H9 (cell line): Measurements from ENCODE around the gene NCKAP5. TPM values are rescaled to one million over a fixed set of nuclear protein-coding genes. Genes with fewer than 3 reads are reported as not detected.

ENCODE experiments used
- DNase-seq: peaks from one replicate; pipeline ENCODE4 v3.0.0-alpha.2; 2017
- H2AFZ ChIP-seq: one replicate; pipeline ENCODE4 v1.6.1; 2013; ENCODE audit warnings: mild to moderate bottlenecking, low read length, control low read depth, moderate library complexity
- H2AK5ac ChIP-seq: 2 replicates; pipeline ENCODE4 v1.6.1; 2013; ENCODE audit warnings: low read length, control low read depth, mixed read lengths; ENCODE audit not compliant: insufficient read length
- H2BK120ac ChIP-seq: one replicate; pipeline ENCODE4 v1.6.1; 2013; ENCODE audit warnings: low read depth, mild to moderate bottlenecking, low read length, control low read depth, inconsistent platforms; ENCODE audit not compliant: poor library complexity, severe bottlenecking
- H2BK12ac ChIP-seq: 2 replicates; pipeline ENCODE4 v1.6.1; 2013; ENCODE audit warnings: low read length, control low read depth, mixed read lengths, low read depth; ENCODE audit not compliant: insufficient read length
- H2BK15ac ChIP-seq: 2 replicates; pipeline ENCODE4 v1.6.1; 2013; ENCODE audit warnings: low read depth, low read length, control low read depth
- H2BK20ac ChIP-seq: one replicate; pipeline ENCODE4 v1.6.1; 2013; ENCODE audit warnings: low read depth, mild to moderate bottlenecking, low read length, control low read depth, inconsistent platforms; ENCODE audit not compliant: poor library complexity, severe bottlenecking
- H2BK5ac ChIP-seq: 2 replicates; pipeline ENCODE4 v1.6.1; 2013; ENCODE audit warnings: low read length, control low read depth, mixed read lengths; ENCODE audit not compliant: insufficient read length
- H3K14ac ChIP-seq: 2 replicates; pipeline ENCODE4 v1.6.1; 2013; ENCODE audit warnings: low read length, control low read depth; ENCODE audit not compliant: insufficient read depth
- H3K18ac ChIP-seq: 2 replicates; pipeline ENCODE4 v1.6.1; 2013; ENCODE audit warnings: low read depth, mild to moderate bottlenecking, mixed read lengths, low read length, control low read depth; ENCODE audit not compliant: insufficient read length
- H3K23ac ChIP-seq: 2 replicates; pipeline ENCODE4 v1.6.1; 2013; ENCODE audit warnings: low read length, control low read depth, mixed read lengths, low read depth; ENCODE audit not compliant: insufficient read length
- H3K23me2 ChIP-seq: 2 replicates; pipeline ENCODE4 v1.6.1; 2013; ENCODE audit warnings: low read depth, mild to moderate bottlenecking, mixed read lengths, low read length, control low read depth; ENCODE audit not compliant: insufficient read length, poor library complexity, severe bottlenecking
- H3K27ac ChIP-seq: 2 replicates; pipeline ENCODE4 v1.5.1; 2013; ENCODE audit warnings: low read length, control low read depth, mixed read lengths, low read depth; ENCODE audit not compliant: insufficient read length
- H3K27me3 ChIP-seq: 2 replicates; pipeline ENCODE4 v1.6.1; 2013; ENCODE audit warnings: low read length, control low read depth, inconsistent platforms; ENCODE audit not compliant: insufficient read depth
- H3K4ac ChIP-seq: 2 replicates; pipeline ENCODE4 v1.6.1; 2013; ENCODE audit warnings: low read depth, mild to moderate bottlenecking, control low read depth, inconsistent platforms, low read length, moderate library complexity
- H3K4me1 ChIP-seq: 2 replicates; pipeline ENCODE4 v1.6.1; 2013; ENCODE audit warnings: low read length, control low read depth, inconsistent platforms; ENCODE audit not compliant: insufficient read depth
- H3K4me2 ChIP-seq: 2 replicates; pipeline ENCODE4 v1.6.1; 2013; ENCODE audit warnings: low read length, control low read depth, mixed read lengths; ENCODE audit not compliant: insufficient read length, insufficient read depth
- H3K56ac ChIP-seq: 2 replicates; pipeline ENCODE4 v1.6.1; 2013; ENCODE audit warnings: low read depth, mild to moderate bottlenecking, mixed read lengths, low read length, control low read depth; ENCODE audit not compliant: insufficient read length
- H3K79me1 ChIP-seq: 2 replicates; pipeline ENCODE4 v1.6.1; 2013; ENCODE audit warnings: low read depth, mild to moderate bottlenecking, moderate library complexity, low read length, control low read depth, inconsistent platforms; ENCODE audit not compliant: insufficient read depth, poor library complexity, severe bottlenecking
- H3K79me2 ChIP-seq: 2 replicates; pipeline ENCODE4 v1.6.1; 2013; ENCODE audit warnings: low read length, control low read depth, inconsistent platforms; ENCODE audit not compliant: insufficient read depth
- H3K9ac ChIP-seq: 2 replicates; pipeline ENCODE4 v1.6.1; 2013; ENCODE audit warnings: low read length, control low read depth, mixed read lengths; ENCODE audit not compliant: insufficient read length; ENCODE audit errors: extremely low read depth
- H3K9me3 ChIP-seq: one replicate; pipeline ENCODE4 v1.6.1; 2013; ENCODE audit warnings: low read depth, low read length, inconsistent platforms; ENCODE audit not compliant: control insufficient read depth
- H3T11ph ChIP-seq: one replicate; pipeline ENCODE4 v1.6.1; 2013; ENCODE audit warnings: mild to moderate bottlenecking, low read length, control low read depth, inconsistent platforms
- H4K20me1 ChIP-seq: one replicate; pipeline ENCODE4 v1.6.1; 2013; ENCODE audit not compliant: control insufficient read depth, insufficient read length, insufficient read depth
- H4K5ac ChIP-seq: 2 replicates; pipeline ENCODE4 v1.6.1; 2013; ENCODE audit warnings: low read depth, mild to moderate bottlenecking, mixed read lengths, low read length, control low read depth; ENCODE audit not compliant: insufficient read length
- H4K8ac ChIP-seq: replicated peaks from 2 replicates; pipeline ENCODE4 v1.6.1; 2013; ENCODE audit warnings: low read length, control low read depth, mixed read lengths, low read depth; ENCODE audit not compliant: insufficient read length
- H4K91ac ChIP-seq: 2 replicates; pipeline ENCODE4 v1.6.1; 2013; ENCODE audit warnings: low read depth, mild to moderate bottlenecking, moderate library complexity, mixed read lengths, low read length, control low read depth; ENCODE audit not compliant: insufficient read length
- H3K27ac Mint-ChIP-seq, 3 experiments: 2 replicates in 2 of 3; 3 replicates in 1 of 3; pipeline ENCODE4 v1.8.0; 2020 to 2021; ENCODE audit warnings: mixed read lengths in 3 of 3, mild to moderate bottlenecking in 1 of 3, moderate library complexity in 1 of 3
- H3K27me3 Mint-ChIP-seq: 2 replicates; pipeline ENCODE4 v1.8.0; 2021; ENCODE audit warnings: low read depth, mild to moderate bottlenecking, moderate library complexity, mixed read lengths
- H3K36me3 Mint-ChIP-seq, 3 experiments: 2 replicates in 2 of 3; 3 replicates in 1 of 3; pipeline ENCODE4 v1.8.0; 2020 to 2021; ENCODE audit warnings: low read depth in 3 of 3, mixed read lengths in 3 of 3; ENCODE audit not compliant: insufficient read depth in 1 of 3
- H3K4me1 Mint-ChIP-seq, 2 experiments: 2 replicates each; pipeline ENCODE4 v1.8.0; 2020; ENCODE audit warnings: mixed read lengths in 2 of 2
- H3K4me3 Mint-ChIP-seq, 2 experiments: 2 replicates in 1 of 2; 3 replicates in 1 of 2; pipeline ENCODE4 v1.8.0; 2020 to 2021; ENCODE audit warnings: mild to moderate bottlenecking in 2 of 2, mixed read lengths in 2 of 2, moderate library complexity in 1 of 2
- H3K9me3 Mint-ChIP-seq, 2 experiments: 2 replicates in 1 of 2; 3 replicates in 1 of 2; pipeline ENCODE4 v1.8.0; 2020; ENCODE audit warnings: mild to moderate bottlenecking in 2 of 2, mixed read lengths in 2 of 2, moderate library complexity in 1 of 2
- WGBS: extraction: QIAGEN DNeasy Blood & Tissue Kit; methylation state at CpG from one replicate; pipeline ENCODE4 v1.1.7; 2013; ENCODE audit warnings: missing lambda C conversion rate, low lambda C conversion rate, mixed read lengths; ENCODE audit not compliant: insufficient read length; ENCODE audit errors: extremely low coverage; 5-methylcytosine and 5-hydroxymethylcytosine counted together
- total RNA-seq: library from RNA; stranded (reverse); gene quantifications from 2 replicates; pipeline ENCODE4 v1.2.1, GENCODE V29; 2021
- TF ChIP-seq, protein P1 (sequence below): fragments of 200-600 bp; sonication (generic); conservative IDR thresholded peaks from 3 replicates; pipeline ENCODE4 v1.8.0; 2021; ENCODE audit warnings: antibody characterized with exemption, mild to moderate bottlenecking

Gene NCKAP5
- total RNA-seq, 1 experiment from 2014 or later, result 0.26 TPM

DNA sequence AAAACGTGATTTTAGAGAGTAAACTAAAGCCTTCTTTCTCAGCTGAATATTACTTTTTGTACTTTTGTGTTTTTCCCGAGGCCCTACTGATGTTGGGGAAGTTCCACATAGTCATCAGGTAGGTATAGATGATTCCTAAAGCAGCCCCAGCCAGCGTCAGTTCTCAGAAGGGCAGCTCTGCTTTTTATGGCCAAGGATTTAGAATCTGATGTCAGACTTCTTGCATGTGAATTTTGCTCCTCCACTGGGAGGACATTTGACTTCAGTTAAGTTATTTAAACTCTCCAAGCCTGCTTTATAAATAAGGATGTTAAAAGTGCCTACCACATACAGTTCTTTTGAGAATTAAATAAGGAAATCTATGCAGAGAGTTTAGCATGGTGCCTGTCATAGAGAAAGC, 130.8 kb downstream of the NCKAP5 start:
- TF ChIP-seq, protein P1, sequence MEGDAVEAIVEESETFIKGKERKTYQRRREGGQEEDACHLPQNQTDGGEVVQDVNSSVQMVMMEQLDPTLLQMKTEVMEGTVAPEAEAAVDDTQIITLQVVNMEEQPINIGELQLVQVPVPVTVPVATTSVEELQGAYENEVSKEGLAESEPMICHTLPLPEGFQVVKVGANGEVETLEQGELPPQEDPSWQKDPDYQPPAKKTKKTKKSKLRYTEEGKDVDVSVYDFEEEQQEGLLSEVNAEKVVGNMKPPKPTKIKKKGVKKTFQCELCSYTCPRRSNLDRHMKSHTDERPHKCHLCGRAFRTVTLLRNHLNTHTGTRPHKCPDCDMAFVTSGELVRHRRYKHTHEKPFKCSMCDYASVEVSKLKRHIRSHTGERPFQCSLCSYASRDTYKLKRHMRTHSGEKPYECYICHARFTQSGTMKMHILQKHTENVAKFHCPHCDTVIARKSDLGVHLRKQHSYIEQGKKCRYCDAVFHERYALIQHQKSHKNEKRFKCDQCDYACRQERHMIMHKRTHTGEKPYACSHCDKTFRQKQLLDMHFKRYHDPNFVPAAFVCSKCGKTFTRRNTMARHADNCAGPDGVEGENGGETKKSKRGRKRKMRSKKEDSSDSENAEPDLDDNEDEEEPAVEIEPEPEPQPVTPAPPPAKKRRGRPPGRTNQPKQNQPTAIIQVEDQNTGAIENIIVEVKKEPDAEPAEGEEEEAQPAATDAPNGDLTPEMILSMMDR, result no peak
- no peak overlapping the region for H4K91ac ChIP-seq
- H2BK120ac ChIP-seq, result no peak overlapping the region
- H3K79me2 ChIP-seq, result no peaks in the 10 kb centered on the region
- H3K23me2 ChIP-seq, result no peaks in the 10 kb centered on the region
- H3K18ac ChIP-seq, result no peak overlapping the region
- H3K27me3 ChIP-seq, result no peaks in the 10 kb centered on the region
- H3K9me3 ChIP-seq, result no peaks in the 10 kb centered on the region
- no peak overlapping the region for H3K4me2 ChIP-seq
- H2BK5ac ChIP-seq, result no peak overlapping the region
- no peak overlapping the region for H3K56ac ChIP-seq
- DNase-seq, result no peak
- no peak overlapping the region for H2BK20ac ChIP-seq
- no peak overlapping the region for H4K5ac ChIP-seq
- H2BK12ac ChIP-seq, result no peak overlapping the region
- H3K9ac ChIP-seq, result no peak overlapping the region
- no peaks in the 10 kb centered on the region for H3K79me1 ChIP-seq
- H3K27ac ChIP-seq, result no peak overlapping the region
- Mint-ChIP-seq H3K4me1 (peaks cover 8 to 9% of the 10 kb centered on the region in 2 experiments), H3K27ac (no peak overlapping the region), H3K27me3 (peaks cover 1% of the 10 kb centered on the region; the same call in 1 of the 2 replicates), H3K36me3 (no peaks in the 10 kb centered on the region), H3K4me3 (no peak overlapping the region), H3K9me3 (no peaks in the 10 kb centered on the region)
- no peak overlapping the region for H3K23ac ChIP-seq
- no peaks in the 10 kb centered on the region for H4K20me1 ChIP-seq
- no peak overlapping the region for H4K8ac ChIP-seq
- H2BK15ac ChIP-seq, result no peak overlapping the region
- no CpG with 5 or more reads among the region's 3 CpGs for WGBS
- H3K4me1 ChIP-seq, result no peaks in the 10 kb centered on the region
- H3T11ph ChIP-seq, result no peak overlapping the region
- no peak overlapping the region for H3K4ac ChIP-seq
- no peak overlapping the region for H3K14ac ChIP-seq
- no peak overlapping the region for H2AK5ac ChIP-seq
- H2AFZ ChIP-seq, result no peak overlapping the region
